IMR-90 (cell line): ENCODE results near the gene GRM4. TPM values are rescaled to one million over a fixed set of nuclear protein-coding genes. Genes with fewer than 3 reads are reported as not detected.

ENCODE experiments used
- ATAC-seq: fragments of 200-7000 bp; cut with Tn5 transposase; 2 replicates; pipeline ENCODE4 v1.9.1; 2020; ENCODE audit warnings: low read depth, mild to moderate bottlenecking, moderate library complexity
- BruUV-seq: library from RNA; stranded (reverse); fragments of 400-500 nt; replicated peaks from 2 replicates; lab custom pipeline; 2021; lab: Mats Ljungman, UMichigan
- CTCF ChIA-PET: fragments of 300-600 bp; formaldehyde crosslinking; extraction: SDS; loops from one replicate; lab custom pipeline; 2021; ENCODE audit warnings: antibody characterized with exemption; lab: Yijun Ruan, JAX
- POLR2A ChIA-PET: fragments of 300-600 bp; sonication (Branson Sonifier 250); formaldehyde crosslinking; loops from one replicate; lab custom pipeline; 2022; ENCODE audit warnings: antibody characterized with exemption; ENCODE audit not compliant: unreplicated experiment; lab: Charles Lee
- DNase-seq: peaks from one replicate; pipeline ENCODE4 v3.0.0; 2013
- H2AFZ ChIP-seq: replicated peaks from 2 replicates; pipeline ENCODE3; 2013; ENCODE audit warnings: low read length, mild to moderate bottlenecking; ENCODE audit not compliant: poor library complexity
- H2AK5ac ChIP-seq: 2 replicates; pipeline ENCODE4 v1.6.1; 2013; ENCODE audit warnings: low read depth, low read length, inconsistent platforms
- H2AK9ac ChIP-seq: replicated peaks from 2 replicates; pipeline ENCODE3; 2013; ENCODE audit warnings: mild to moderate bottlenecking, low read depth, low read length, moderate library complexity; ENCODE audit not compliant: poor library complexity
- H2BK120ac ChIP-seq: 2 replicates; pipeline ENCODE4 v1.6.1; 2013; ENCODE audit warnings: low read depth, low read length, inconsistent platforms
- H2BK15ac ChIP-seq: 3 replicates; pipeline ENCODE4 v1.6.1; 2013; ENCODE audit warnings: low read depth, low read length, inconsistent platforms
- H2BK20ac ChIP-seq: 2 replicates; pipeline ENCODE4 v1.6.1; 2013; ENCODE audit warnings: low read depth, mild to moderate bottlenecking, inconsistent platforms, low read length, moderate library complexity
- H2BK5ac ChIP-seq: 2 replicates; pipeline ENCODE4 v1.6.1; 2013; ENCODE audit warnings: mild to moderate bottlenecking, low read depth, low read length, inconsistent platforms; ENCODE audit not compliant: poor library complexity, severe bottlenecking
- H3K14ac ChIP-seq: replicated peaks from 2 replicates; pipeline ENCODE4 v1.6.1; 2013; ENCODE audit warnings: low read depth, low read length, inconsistent platforms
- H3K18ac ChIP-seq: 2 replicates; pipeline ENCODE4 v1.6.1; 2013; ENCODE audit warnings: low read depth, low read length, control low read depth
- H3K23ac ChIP-seq: 2 replicates; pipeline ENCODE4 v1.6.1; 2013; ENCODE audit warnings: low read depth, low read length, inconsistent platforms
- H3K27ac ChIP-seq: 2 replicates; pipeline ENCODE4 v1.5.1; 2013; ENCODE audit warnings: mild to moderate bottlenecking, control low read depth, low read length; ENCODE audit not compliant: insufficient read depth
- H3K27me3 ChIP-seq: 2 replicates; pipeline ENCODE4 v1.6.1; 2013; ENCODE audit warnings: low read length; ENCODE audit not compliant: control insufficient read depth, insufficient read depth
- H3K36me3 ChIP-seq: 2 replicates; pipeline ENCODE4 v1.6.1; 2013; ENCODE audit warnings: low read length, mixed read lengths; ENCODE audit not compliant: control insufficient read depth, insufficient read depth
- H3K4ac ChIP-seq: 2 replicates; pipeline ENCODE4 v1.6.1; 2013; ENCODE audit warnings: low read depth, low read length, inconsistent platforms
- H3K4me1 ChIP-seq: 2 replicates; pipeline ENCODE4 v1.6.1; 2013; ENCODE audit warnings: low read length, mixed read lengths; ENCODE audit not compliant: control insufficient read depth, insufficient read depth
- H3K4me2 ChIP-seq: 2 replicates; pipeline ENCODE4 v1.6.1; 2013; ENCODE audit warnings: low read depth, mild to moderate bottlenecking, control low read depth, low read length, moderate library complexity
- H3K4me3 ChIP-seq: 2 replicates; pipeline ENCODE4 v1.5.1; 2013; ENCODE audit warnings: low read depth, mild to moderate bottlenecking, control low read depth, low read length, moderate library complexity; ENCODE audit not compliant: insufficient read depth
- H3K56ac ChIP-seq: 2 replicates; pipeline ENCODE4 v1.6.1; 2013; ENCODE audit warnings: low read length, inconsistent platforms; ENCODE audit not compliant: insufficient read depth; ENCODE audit errors: extremely low read depth
- H3K79me1 ChIP-seq, 2 experiments: 2 replicates each; pipeline ENCODE4 v1.6.1; 2013; ENCODE audit warnings: low read length in 2 of 2, inconsistent platforms in 1 of 2, low read depth in 1 of 2
- H3K9ac ChIP-seq: 2 replicates; pipeline ENCODE4 v1.6.1; 2013; ENCODE audit warnings: low read depth, low read length, control low read depth
- H3K9me1 ChIP-seq: 2 replicates; pipeline ENCODE4 v1.6.1; 2013; ENCODE audit warnings: low read length, inconsistent platforms; ENCODE audit not compliant: insufficient read depth
- H3K9me3 ChIP-seq: 2 replicates; pipeline ENCODE4 v1.6.1; 2013; ENCODE audit warnings: low read length; ENCODE audit not compliant: control insufficient read depth, insufficient read depth
- H4K20me1 ChIP-seq: 2 replicates; pipeline ENCODE4 v1.6.1; 2013; ENCODE audit warnings: low read length, inconsistent platforms; ENCODE audit not compliant: insufficient read depth
- H4K5ac ChIP-seq: 2 replicates; pipeline ENCODE4 v1.6.1; 2013; ENCODE audit warnings: mild to moderate bottlenecking, low read depth, low read length, control low read depth
- H4K8ac ChIP-seq, 2 experiments: 2 replicates each; pipeline ENCODE4 v1.6.1; 2013; ENCODE audit warnings: low read depth in 2 of 2, low read length in 2 of 2, control low read depth in 1 of 2, inconsistent platforms in 1 of 2
- H4K91ac ChIP-seq: 2 replicates; pipeline ENCODE4 v1.6.1; 2013; ENCODE audit warnings: low read depth, low read length, inconsistent platforms; ENCODE audit not compliant: insufficient read depth
- BHLHE40 ChIP-seq: fragments of 150-350 bp; IDR thresholded peaks from 2 replicates; pipeline ENCODE4 v1.6.1; 2016; ENCODE audit warnings: mild to moderate bottlenecking, low read depth, low read length
- CEBPB ChIP-seq: IDR thresholded peaks from 2 replicates; pipeline ENCODE4 v1.6.1; 2012; ENCODE audit warnings: low read depth, low read length, improper control_type of control experiment
- CHD1 ChIP-seq: IDR thresholded peaks from 2 replicates; pipeline ENCODE4 v1.6.1; 2012; ENCODE audit warnings: low read depth, low read length, improper control_type of control experiment
- FOS ChIP-seq: fragments of 150-350 bp; IDR thresholded peaks from 2 replicates; pipeline ENCODE4 v1.6.1; 2016; ENCODE audit warnings: low read depth, low read length
- MAFK ChIP-seq: IDR thresholded peaks from 2 replicates; pipeline ENCODE4 v1.6.1; 2012; ENCODE audit warnings: low read depth, low read length, improper control_type of control experiment
- MAZ ChIP-seq: IDR thresholded peaks from 2 replicates; pipeline ENCODE4 v1.6.1; 2012; ENCODE audit warnings: low read depth, mild to moderate bottlenecking, low read length, improper control_type of control experiment, moderate library complexity, borderline replicate concordance
- MXI1 ChIP-seq: IDR thresholded peaks from 2 replicates; pipeline ENCODE4 v1.6.1; 2012; ENCODE audit warnings: low read depth, mild to moderate bottlenecking, low read length, moderate library complexity, borderline replicate concordance
- NFE2L2 ChIP-seq: fragments of 150-350 bp; IDR thresholded peaks from 2 replicates; pipeline ENCODE4 v1.6.1; 2016; ENCODE audit warnings: low read depth, mild to moderate bottlenecking, low read length
- POLR2A ChIP-seq: IDR thresholded peaks from 2 replicates; pipeline ENCODE4 v1.6.1; 2012; ENCODE audit warnings: mild to moderate bottlenecking, low read depth, low read length
- RAD21 ChIP-seq: IDR thresholded peaks from 2 replicates; pipeline ENCODE4 v1.6.1; 2012; ENCODE audit warnings: low read length, improper control_type of control experiment
- RCOR1 ChIP-seq: IDR thresholded peaks from 2 replicates; pipeline ENCODE4 v1.6.1; 2012; ENCODE audit warnings: mild to moderate bottlenecking, low read length, improper control_type of control experiment; ENCODE audit not compliant: insufficient replicate concordance
- USF2 ChIP-seq: fragments of 150-350 bp; IDR thresholded peaks from 2 replicates; pipeline ENCODE4 v1.6.1; 2017; ENCODE audit warnings: mild to moderate bottlenecking, antibody characterized with exemption, low read length, low read depth
- WGBS, 2 experiments: methylation state at CpG; one replicate each; pipeline versions ENCODE4 v1.1.5 to v1.1.7; 2013; ENCODE audit warnings: missing lambda C conversion rate in 2 of 2; ENCODE audit not compliant: insufficient read length in 1 of 2; ENCODE audit errors: extremely low coverage in 2 of 2; 5-methylcytosine and 5-hydroxymethylcytosine counted together
- dilution Hi-C: fragments of 300-500 bp; cut with HindIII; formaldehyde crosslinking; loops from one replicate; pipeline ENCODE4 v1.14.3; 2018; ENCODE audit warnings: low sequenced_read_pairs; ENCODE audit not compliant: unreplicated experiment
- in situ Hi-C: fragments of 300-500 bp; cut with MboI; formaldehyde crosslinking; loops from 3 replicates; pipeline ENCODE4 v1.14.3; 2019; ENCODE audit warnings: low sequenced_read_pairs, inconsistent platforms, mixed read lengths
- intact Hi-C: fragments of 100-400 bp; cut with micrococcal nuclease; formaldehyde crosslinking; loops from 2 replicates; pipeline ENCODE4 v1.10.0; 2022
- polyA plus RNA-seq, 3 experiments: library from polyadenylated mRNA; depleted of rRNA; stranded (reverse); fragments of >200 nt; gene quantifications; 2 replicates each; pipeline ENCODE4 v1.2.3, GENCODE V29; 2012; ENCODE audit warnings: low replicate concordance in 1 of 3
- total RNA-seq: library from RNA; depleted of rRNA; stranded (reverse); fragments of >200 nt; gene quantifications from 2 replicates; pipeline ENCODE4 v1.2.3, GENCODE V29; 2012
- TF ChIP-seq, protein P1 (sequence below): conservative IDR thresholded peaks from 2 replicates; pipeline ENCODE4 v1.5.1; 2012; ENCODE audit warnings: mild to moderate bottlenecking, low read depth, low read length, improper control_type of control experiment
- TF ChIP-seq, protein P2 (sequence below): fragments of 150-350 bp; IDR thresholded peaks from 2 replicates; pipeline ENCODE4 v1.6.1; 2016; ENCODE audit warnings: low read depth, mild to moderate bottlenecking, low read length, moderate library complexity, borderline replicate concordance

GRM4 gene
- total and polyA plus RNA-seq, 2 of the 4 experiments (the other 2 are of a cell fraction): 0.02 TPM; not detected in 1

DNA sequence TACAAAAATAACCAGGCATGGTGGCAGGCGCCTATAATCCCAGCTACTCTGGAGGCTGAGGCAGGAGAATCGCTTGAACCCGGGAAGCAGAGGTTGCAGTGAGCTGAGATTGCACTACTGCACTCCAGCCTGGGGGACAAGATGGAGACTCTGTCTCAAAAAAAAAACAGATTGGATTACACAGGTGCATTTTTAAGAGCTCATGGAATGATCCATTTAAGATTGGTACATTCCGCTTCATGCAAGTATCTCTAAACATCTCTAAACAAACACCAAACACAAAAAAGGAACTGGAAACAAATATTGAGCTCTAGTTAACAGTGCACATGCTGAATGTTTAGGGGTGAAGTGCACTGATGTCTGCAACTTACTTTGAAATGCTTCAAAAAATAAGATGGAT is 154.3 kb downstream of the GRM4 start:
- Histone ChIP-seq H3K27ac (no peak overlapping the region), H3K36me3 (no peaks in the 10 kb centered on the region), H4K8ac (no peak overlapping the region), H3K79me1 (no peaks in the 10 kb centered on the region), H3K14ac (no peak overlapping the region), H2BK15ac (no peak overlapping the region), H3K4me3 (no peak overlapping the region), H2AK5ac (no peak overlapping the region), H4K20me1 (no peaks in the 10 kb centered on the region), H2BK5ac (no peak overlapping the region), H3K18ac (no peak overlapping the region), H3K9ac (no peak overlapping the region), H3K27me3 (peaks cover 40% of the 10 kb centered on the region), H3K9me3 (no peaks in the 10 kb centered on the region), H4K5ac (no peak overlapping the region), H3K9me1 (no peaks in the 10 kb centered on the region), H2AFZ (no peak overlapping the region), H3K4ac (no peak overlapping the region), H4K91ac (no peak overlapping the region), H2BK120ac (no peak overlapping the region), H3K56ac (no peak overlapping the region), H2BK20ac (no peak overlapping the region), H3K4me1 (no peaks in the 10 kb centered on the region), H3K4me2 (no peak overlapping the region), H2AK9ac (no peak overlapping the region), H3K23ac (no peak overlapping the region)
- dilution Hi-C loops: no loop called here
- in situ Hi-C loops: no loop called here
- WGBS, 2 experiments: 84% methylated on average over 3 of the region's 4 CpGs; no CpG with 5 or more reads in 1 of the 2 experiments
- TF ChIP-seq BHLHE40: no peak
- no peak for TF ChIP-seq CHD1
- TF ChIP-seq, protein P1, sequence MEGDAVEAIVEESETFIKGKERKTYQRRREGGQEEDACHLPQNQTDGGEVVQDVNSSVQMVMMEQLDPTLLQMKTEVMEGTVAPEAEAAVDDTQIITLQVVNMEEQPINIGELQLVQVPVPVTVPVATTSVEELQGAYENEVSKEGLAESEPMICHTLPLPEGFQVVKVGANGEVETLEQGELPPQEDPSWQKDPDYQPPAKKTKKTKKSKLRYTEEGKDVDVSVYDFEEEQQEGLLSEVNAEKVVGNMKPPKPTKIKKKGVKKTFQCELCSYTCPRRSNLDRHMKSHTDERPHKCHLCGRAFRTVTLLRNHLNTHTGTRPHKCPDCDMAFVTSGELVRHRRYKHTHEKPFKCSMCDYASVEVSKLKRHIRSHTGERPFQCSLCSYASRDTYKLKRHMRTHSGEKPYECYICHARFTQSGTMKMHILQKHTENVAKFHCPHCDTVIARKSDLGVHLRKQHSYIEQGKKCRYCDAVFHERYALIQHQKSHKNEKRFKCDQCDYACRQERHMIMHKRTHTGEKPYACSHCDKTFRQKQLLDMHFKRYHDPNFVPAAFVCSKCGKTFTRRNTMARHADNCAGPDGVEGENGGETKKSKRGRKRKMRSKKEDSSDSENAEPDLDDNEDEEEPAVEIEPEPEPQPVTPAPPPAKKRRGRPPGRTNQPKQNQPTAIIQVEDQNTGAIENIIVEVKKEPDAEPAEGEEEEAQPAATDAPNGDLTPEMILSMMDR: no peak
- TF ChIP-seq, protein P2, sequence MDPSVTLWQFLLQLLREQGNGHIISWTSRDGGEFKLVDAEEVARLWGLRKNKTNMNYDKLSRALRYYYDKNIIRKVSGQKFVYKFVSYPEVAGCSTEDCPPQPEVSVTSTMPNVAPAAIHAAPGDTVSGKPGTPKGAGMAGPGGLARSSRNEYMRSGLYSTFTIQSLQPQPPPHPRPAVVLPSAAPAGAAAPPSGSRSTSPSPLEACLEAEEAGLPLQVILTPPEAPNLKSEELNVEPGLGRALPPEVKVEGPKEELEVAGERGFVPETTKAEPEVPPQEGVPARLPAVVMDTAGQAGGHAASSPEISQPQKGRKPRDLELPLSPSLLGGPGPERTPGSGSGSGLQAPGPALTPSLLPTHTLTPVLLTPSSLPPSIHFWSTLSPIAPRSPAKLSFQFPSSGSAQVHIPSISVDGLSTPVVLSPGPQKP: no peak
- no peak for TF ChIP-seq MXI1
- TF ChIP-seq MAZ: no peak
- TF ChIP-seq USF2: no peak
- TF ChIP-seq RAD21: no peak
- TF ChIP-seq POLR2A: no peak
- no peak for TF ChIP-seq CEBPB
- no peak for TF ChIP-seq FOS
- no peak for TF ChIP-seq RCOR1
- no peak for TF ChIP-seq MAFK
- no peak for TF ChIP-seq NFE2L2
- DNase-seq (no peak), ATAC-seq (no peak)
- intact Hi-C loops: no loop called here
- BruUV-seq: no TSS peak
- ChIA-PET POLR2A (interaction anchor here (0.5 kb wide), 1 partner anchor 9 kb away, joined by 3 read pairs; no protein-coding TSS in a partner anchor), CTCF (no interaction called here)
